Tibial nerve (tissue), 4 donors: ENCODE measurements around the gene MARS1. TPM values are rescaled to one million over a fixed set of nuclear protein-coding genes. Genes with fewer than 3 reads are reported as not detected.

Source experiments
- DNase-seq, 2 donors: peaks; one replicate each; pipeline ENCODE4 v3.0.0-alpha.2; 2019; ENCODE audit warnings: low spot score in 2 of 2
- H3K27ac ChIP-seq, 4 donors: fragments of 200-600 bp; sonication (generic) in 3 of 4; one replicate each; pipeline ENCODE4 v1.5.1; 2017 to 2019; ENCODE audit warnings: mild to moderate bottlenecking in 1 of 4
- H3K27me3 ChIP-seq, 2 donors: fragments of 200-600 bp; sonication (generic) in 1 of 2; one replicate each; pipeline versions ENCODE4 v1.5.1 to v1.6.0; 2017 to 2019
- H3K36me3 ChIP-seq, 3 donors: fragments of 200-600 bp; sonication (generic); one replicate each; pipeline ENCODE4 v1.5.1; 2018 to 2019
- H3K4me1 ChIP-seq, 4 donors: fragments of 200-600 bp; sonication (generic) in 3 of 4; one replicate each; pipeline ENCODE4 v1.5.1; 2017 to 2019
- H3K4me3 ChIP-seq, 4 donors: fragments of 200-600 bp; sonication (generic) in 3 of 4; one replicate each; pipeline ENCODE4 v1.5.1; 2017 to 2019; ENCODE audit warnings: mild to moderate bottlenecking in 1 of 4, moderate library complexity in 1 of 4
- H3K9me3 ChIP-seq, 4 donors: fragments of 200-600 bp; sonication (generic) in 3 of 4; one replicate each; pipeline ENCODE4 v1.5.1; 2017 to 2019
- CTCF ChIP-seq, 5 experiments: fragments of 200-600 bp in 3 of 5; fragments of 450-650 bp in 2 of 5; sonication (generic) in 3 of 5; IDR thresholded peaks; one replicate each; pipeline ENCODE4 v1.5.1; 2016 to 2019; ENCODE audit warnings: antibody characterized with exemption in 5 of 5, mild to moderate bottlenecking in 3 of 5, moderate library complexity in 2 of 5
- EP300 ChIP-seq, 2 donors: sonication (generic); formaldehyde crosslinking; IDR thresholded peaks; one replicate each; pipeline ENCODE4 v1.6.1; 2017; ENCODE audit warnings: antibody characterized with exemption in 2 of 2, mild to moderate bottlenecking in 1 of 2
- POLR2A ChIP-seq, 2 donors: fragments of 450-650 bp; IDR thresholded peaks; one replicate each; pipeline ENCODE4 v1.6.1; 2017; ENCODE audit warnings: antibody characterized with exemption in 2 of 2, mild to moderate bottlenecking in 2 of 2, moderate library complexity in 2 of 2
- WGBS, 2 donors: methylation state at CpG; one replicate each; pipeline ENCODE4 v1.1.5; 2018; 5-methylcytosine and 5-hydroxymethylcytosine counted together
- total RNA-seq, 4 donors: library from RNA; depleted of rRNA; stranded (reverse); fragments of >200 nt; gene quantifications; one replicate each; pipeline ENCODE4 v1.1.0, GENCODE V29; 2016

Gene MARS1
- total RNA-seq, 4 donors from 2014 or later: 53.5 to 101 (median 74.2) TPM

GRCh38 chr12:57467915-57468314 lies 20.0 kb upstream of the MARS1 start:
- no peaks in the 10 kb centered on the region for H3K9me3 ChIP-seq
- 77 to 80% methylated on average over 11 of the region's 11 CpGs for WGBS, 2 donors
- peaks cover 0 to 1% (median 0%) of the 10 kb centered on the region in 4 donors for H3K4me1 ChIP-seq
- peaks cover 0 to 11% of the 10 kb centered on the region in 2 donors for H3K27me3 ChIP-seq
- no peak for DNase-seq
- H3K36me3 ChIP-seq: peaks cover 0 to 39% (median 0%) of the 10 kb centered on the region in 3 donors
- no peak overlapping the region for H3K4me3 ChIP-seq
- no peak for TF ChIP-seq EP300 (IDR thresholded peaks at IDR 0.05)
- TF ChIP-seq POLR2A (IDR thresholded peaks at IDR 0.05): no peak
- no peak for TF ChIP-seq CTCF (IDR thresholded peaks at IDR 0.05)
- no peak overlapping the region for H3K27ac ChIP-seq

- DNase-seq: no peak
- Histone ChIP-seq H3K9me3 (no peaks in the 10 kb centered on the region), H3K4me1 (no peaks in the 10 kb centered on the region), H3K27ac (no peak overlapping the region), H3K4me3 (no peak overlapping the region), H3K27me3 (peaks cover 0 to 26% of the 10 kb centered on the region in 2 donors), H3K36me3 (peaks cover 0 to 39% (median 0%) of the 10 kb centered on the region in 3 donors)
- WGBS, 2 donors: 80 to 84% methylated on average over 10 of the region's 10 CpGs
- TF ChIP-seq POLR2A (IDR thresholded peaks at IDR 0.05): no peak
- no peak for TF ChIP-seq EP300 (IDR thresholded peaks at IDR 0.05)
- TF ChIP-seq CTCF (IDR thresholded peaks at IDR 0.05): no peak
These were observed 18.3 kb upstream of the MARS1 start for GRCh38 chr12:57469296-57470164.

GRCh38 chr12:57470286-57470969 lies 17.4 kb upstream of the MARS1 start:
- no peak for DNase-seq
- H3K4me1 ChIP-seq: peaks cover 0 to 6% (median 4%) of the 10 kb centered on the region in 4 donors
- peaks cover 3 to 35% of the 10 kb centered on the region in 2 donors for H3K27me3 ChIP-seq
- H3K9me3 ChIP-seq: no peaks in the 10 kb centered on the region
- TF ChIP-seq EP300 (IDR thresholded peaks at IDR 0.05): no peak
- TF ChIP-seq CTCF (IDR thresholded peaks at IDR 0.05): no peak
- no peak for TF ChIP-seq POLR2A (IDR thresholded peaks at IDR 0.05)
- H3K36me3 ChIP-seq: peaks cover 0 to 31% (median 0%) of the 10 kb centered on the region in 3 donors
- no peak overlapping the region for H3K27ac ChIP-seq
- WGBS, 2 donors: 90 to 92% methylated on average over 11 to 12 of the region's 14 CpGs
- no peak overlapping the region for H3K4me3 ChIP-seq

GRCh38 chr12:57470970-57471656 lies 16.8 kb upstream of the MARS1 start:
- DNase-seq: no peak
- WGBS, 2 donors: 80 to 85% methylated on average over 4 of the region's 4 CpGs
- H3K27me3 ChIP-seq: peaks cover 3 to 42% of the 10 kb centered on the region in 2 donors
- H3K9me3 ChIP-seq: no peaks in the 10 kb centered on the region
- H3K27ac ChIP-seq: no peak overlapping the region
- peaks cover 0 to 13% (median 11%) of the 10 kb centered on the region in 4 donors for H3K4me1 ChIP-seq
- no peak for TF ChIP-seq EP300 (IDR thresholded peaks at IDR 0.05)
- no peak for TF ChIP-seq CTCF (IDR thresholded peaks at IDR 0.05)
- TF ChIP-seq POLR2A (IDR thresholded peaks at IDR 0.05): no peak
- no peak overlapping the region for H3K4me3 ChIP-seq
- H3K36me3 ChIP-seq: peaks cover 0 to 27% (median 0%) of the 10 kb centered on the region in 3 donors
